ENCODE measurements around the gene CCDC106.

Gene CCDC106

GRCh38 chr19:55625004-55625326, 23.0 kb upstream of the CCDC106 start:
- Histone ChIP-seq H3K36me3 (ENCODE audit: insufficient read depth) (no peaks in the 10 kb centered on the region), H3K79me2 (ENCODE audit: insufficient read depth, low read depth) (no peaks in the 10 kb centered on the region), H3K27ac (0 out of 2 replicates have a peak overlapping the region, but pooled peaks have one; percentile 60), H3K4me1 (ENCODE audit: low read depth, poor library complexity, severe bottlenecking) (peaks cover 15% of the 10 kb centered on the region), H3K9ac (no peak overlapping the region), H2AFZ (ENCODE audit: low read depth) (peak overlapping the region; percentile 73), H3K4me3 (IDR thresholded peaks at IDR 0.05; ENCODE audit: insufficient read depth, low read depth, low read length) (no peak overlapping the region), H4K20me1 (ENCODE audit: insufficient read depth) (no peaks in the 10 kb centered on the region), H3K4me2 (peak overlapping the region; percentile 47; the same call in 1 of the 2 replicates), H3K27me3 (ENCODE audit: insufficient read depth, low read depth) (no peaks in the 10 kb centered on the region; the same call in 1 of the 2 replicates)
- 0 out of 2 replicates have a peak, but pooled peaks have one; percentile 2 for TF ChIP-seq CTCF (conservative IDR thresholded peaks at IDR 0.05; ENCODE audit: low read depth, low read length)

GRCh38 chr19:55626350-55626749, 21.7 kb upstream of the CCDC106 start:
- H3K4me3 ChIP-seq (IDR thresholded peaks at IDR 0.05; ENCODE audit: insufficient read depth, low read depth, low read length): no peak overlapping the region
- H3K36me3 ChIP-seq (ENCODE audit: insufficient read depth): no peaks in the 10 kb centered on the region
- no peak overlapping the region for H3K27ac ChIP-seq
- H2AFZ ChIP-seq (ENCODE audit: low read depth): no peak overlapping the region
- H3K79me2 ChIP-seq (ENCODE audit: insufficient read depth, low read depth): no peaks in the 10 kb centered on the region
- H3K27me3 ChIP-seq (ENCODE audit: insufficient read depth, low read depth): no peaks in the 10 kb centered on the region; the same call in 1 of the 2 replicates
- no peak overlapping the region for H3K9ac ChIP-seq
- H3K4me1 ChIP-seq (ENCODE audit: low read depth, poor library complexity, severe bottlenecking): peaks cover 15% of the 10 kb centered on the region
- TF ChIP-seq CTCF (conservative IDR thresholded peaks at IDR 0.05; ENCODE audit: low read depth, low read length): no peak
- H3K4me2 ChIP-seq: no peak overlapping the region
- H4K20me1 ChIP-seq (ENCODE audit: insufficient read depth): no peaks in the 10 kb centered on the region

- no peak overlapping the region for H3K27ac ChIP-seq
- H2AFZ ChIP-seq (ENCODE audit: low read depth): peak overlapping the region; percentile 16; the same call in 1 of the 2 replicates
- peaks cover 22% of the 10 kb centered on the region for H3K79me2 ChIP-seq (ENCODE audit: insufficient read depth, low read depth)
- peak; percentile 96 for TF ChIP-seq CTCF (conservative IDR thresholded peaks at IDR 0.05; ENCODE audit: low read depth, low read length)
- H3K4me3 ChIP-seq (IDR thresholded peaks at IDR 0.05; ENCODE audit: insufficient read depth, low read depth, low read length): no peak overlapping the region
- no peak overlapping the region for H3K9ac ChIP-seq
- H3K36me3 ChIP-seq (ENCODE audit: insufficient read depth): no peaks in the 10 kb centered on the region
- no peaks in the 10 kb centered on the region; the same call in 1 of the 2 replicates for H3K27me3 ChIP-seq (ENCODE audit: insufficient read depth, low read depth)
- H3K4me1 ChIP-seq (ENCODE audit: low read depth, poor library complexity, severe bottlenecking): peaks cover 25% of the 10 kb centered on the region
- H4K20me1 ChIP-seq (ENCODE audit: insufficient read depth): no peaks in the 10 kb centered on the region
- H3K4me2 ChIP-seq: no peak overlapping the region
Observed at GRCh38 chr19:55632463-55632834, 15.6 kb upstream of the CCDC106 start.

GRCh38 chr19:55633861-55634260, 14.2 kb upstream of the CCDC106 start:
- H3K4me2 ChIP-seq: no peak overlapping the region; the same call in 1 of the 2 replicates
- no peak overlapping the region for H3K9ac ChIP-seq
- no peaks in the 10 kb centered on the region; the same call in 1 of the 2 replicates for H3K27me3 ChIP-seq (ENCODE audit: insufficient read depth, low read depth)
- H3K36me3 ChIP-seq (ENCODE audit: insufficient read depth): no peaks in the 10 kb centered on the region
- no peak overlapping the region for H3K27ac ChIP-seq
- no peak overlapping the region for H3K4me3 ChIP-seq (IDR thresholded peaks at IDR 0.05; ENCODE audit: insufficient read depth, low read depth, low read length)
- no peaks in the 10 kb centered on the region for H4K20me1 ChIP-seq (ENCODE audit: insufficient read depth)
- H2AFZ ChIP-seq (ENCODE audit: low read depth): peak overlapping the region; percentile 86; the same call in 1 of the 2 replicates
- H3K79me2 ChIP-seq (ENCODE audit: insufficient read depth, low read depth): peaks cover 26% of the 10 kb centered on the region
- no peak for TF ChIP-seq CTCF (conservative IDR thresholded peaks at IDR 0.05; ENCODE audit: low read depth, low read length)
- peaks cover 30% of the 10 kb centered on the region for H3K4me1 ChIP-seq (ENCODE audit: low read depth, poor library complexity, severe bottlenecking)

Measured in KMS-11 (cell line).